K562 (cell line): ENCODE measurements around the gene ELAC1. TPM values are rescaled to one million over a fixed set of nuclear protein-coding genes. Genes with fewer than 3 reads are reported as not detected.
A peak's percentile ranks its signal among the peaks of the same experiment; 100 is the strongest.

ENCODE experiments used
- ATAC-seq: fragments of 200-7000 bp; cut with Tn5 transposase; 3 replicates; pipeline ENCODE4 v1.9.1; 2020; ENCODE audit warnings: moderate library complexity
- BruUV-seq: library from RNA; stranded (reverse); fragments of 400-500 nt; replicated peaks from 2 replicates; lab custom pipeline; 2021; lab: Mats Ljungman, UMichigan
- CTCF ChIA-PET: fragments of 300-600 bp; formaldehyde crosslinking; extraction: SDS; loops from one replicate; lab custom pipeline; 2021; ENCODE audit warnings: low intra/inter-chr PET ratio; lab: Yijun Ruan, JAX
- POLR2A ChIA-PET: fragments of 300-600, 350-650 bp; sonication (Branson Sonifier 250); formaldehyde crosslinking; extraction: SDS; loops from one replicate; lab custom pipeline; 2021; ENCODE audit warnings: antibody characterized with exemption, inconsistent platforms; lab: Yijun Ruan, JAX
- DNase-seq, 4 experiments: peaks; one replicate each; pipeline versions ENCODE4 v3.0.0 to v3.0.0-alpha.2; 2011 to 2018; ENCODE audit warnings: low spot score in 3 of 4, mixed read lengths in 3 of 4; ENCODE audit errors: extremely low read depth in 1 of 4
- FAIRE-seq: peaks from 2 replicates; lab custom pipeline; 2011; peaks lifted over from hg19 to GRCh38; lab: Jason Lieb, UNC
- H2AFZ ChIP-seq: 2 replicates; pipeline ENCODE4 v1.6.0; 2011; ENCODE audit warnings: low read depth, low read length, control low read depth, inconsistent platforms
- H3K27ac ChIP-seq: fragments of 200-600 bp; 3 replicates; pipeline ENCODE4 v1.8.0; 2011; ENCODE audit warnings: low read depth, mild to moderate bottlenecking, control low read depth, inconsistent platforms, low read length, moderate library complexity, mixed read lengths; ENCODE audit errors: extremely low read depth
- H3K27me3 ChIP-seq, 2 experiments: fragments of 300-600 bp in 1 of 2; 2 replicates in 1 of 2; 3 replicates in 1 of 2; pipeline versions ENCODE4 v1.6.0 to v1.8.0; 2011; ENCODE audit warnings: inconsistent platforms in 2 of 2, low read length in 2 of 2, mild to moderate bottlenecking in 1 of 2, mixed read lengths in 1 of 2, moderate library complexity in 1 of 2; ENCODE audit not compliant: control insufficient read depth in 2 of 2, insufficient read depth in 2 of 2
- H3K36me3 ChIP-seq: fragments of 300-600 bp; 3 replicates; pipeline ENCODE4 v1.8.0; 2011; ENCODE audit warnings: mild to moderate bottlenecking, low read length, inconsistent platforms; ENCODE audit not compliant: control insufficient read depth, insufficient read depth
- H3K4me1 ChIP-seq, 2 experiments: fragments of 200-600 bp in 1 of 2; replicated peaks in 1 of 2; 2 replicates in 1 of 2; 3 replicates in 1 of 2; pipeline versions ENCODE4 v1.5.1 to v1.8.0; 2011; ENCODE audit warnings: inconsistent platforms in 2 of 2, low read length in 2 of 2, mild to moderate bottlenecking in 1 of 2, mixed read lengths in 1 of 2, moderate library complexity in 1 of 2; ENCODE audit not compliant: control insufficient read depth in 2 of 2, insufficient read depth in 2 of 2
- H3K4me2 ChIP-seq: 2 replicates; pipeline ENCODE4 v1.6.1; 2011; ENCODE audit warnings: low read length, control low read depth, inconsistent platforms, mixed read lengths; ENCODE audit not compliant: insufficient read depth
- H3K4me3 ChIP-seq: fragments of 200-600 bp; sonication (generic), shearing (Covaris generic); 2 replicates; pipeline ENCODE4 v1.5.1; 2016; ENCODE audit warnings: control low read depth, inconsistent platforms
- H3K79me2 ChIP-seq: fragments of 200-600 bp; 3 replicates; pipeline ENCODE4 v1.8.0; 2011; ENCODE audit warnings: low read length, inconsistent platforms; ENCODE audit not compliant: control insufficient read depth, insufficient read depth
- H3K9ac ChIP-seq, 2 experiments: 2 replicates each; pipeline versions ENCODE4 v1.6.0 to v1.6.1; 2011; ENCODE audit warnings: low read depth in 2 of 2, low read length in 2 of 2, control low read depth in 1 of 2, inconsistent platforms in 1 of 2, mild to moderate bottlenecking in 1 of 2, mixed read lengths in 1 of 2; ENCODE audit not compliant: insufficient read depth in 1 of 2
- H3K9me1 ChIP-seq: one replicate; pipeline ENCODE4 v1.6.0; 2011; ENCODE audit warnings: inconsistent platforms, mild to moderate bottlenecking, low read length, moderate library complexity; ENCODE audit not compliant: control insufficient read depth, insufficient read depth
- H3K9me3 ChIP-seq: replicated peaks from 2 replicates; pipeline ENCODE4 v1.5.1; 2011; ENCODE audit warnings: low read depth, low read length, inconsistent platforms; ENCODE audit not compliant: control insufficient read depth, insufficient read depth
- H4K20me1 ChIP-seq: replicated peaks from 2 replicates; pipeline ENCODE4 v1.6.1; 2011; ENCODE audit warnings: low read length, inconsistent platforms, mixed read lengths; ENCODE audit not compliant: control insufficient read depth, insufficient read depth
- ATF3 ChIP-seq, 2 experiments: fragments of 450-650 bp in 1 of 2; sonication (generic) in 1 of 2; formaldehyde crosslinking in 1 of 2; IDR thresholded peaks in 1 of 2; conservative IDR thresholded peaks in 1 of 2; 2 replicates each; pipeline versions ENCODE4 v1.6.1 to v1.8.1; 2016 to 2023; ENCODE audit warnings: mild to moderate bottlenecking in 2 of 2, moderate library complexity in 2 of 2, inconsistent platforms in 1 of 2, missing genetic modification reagents in 1 of 2
- C11orf30 ChIP-seq: fragments of 450-650 bp; IDR thresholded peaks from 2 replicates; pipeline ENCODE4 v1.6.1; 2016; ENCODE audit warnings: low read depth, mild to moderate bottlenecking
- CBX5 ChIP-seq: IDR thresholded peaks from 2 replicates; pipeline ENCODE4 v1.6.1; 2014; ENCODE audit warnings: low read depth, borderline replicate concordance
- ESRRB ChIP-seq: fragments of 250-450 bp; sonication (Bioruptor Pico); IDR thresholded peaks from 2 replicates; pipeline ENCODE4 v1.5.0; 2020; ENCODE audit warnings: mild to moderate bottlenecking, moderate library complexity, borderline replicate concordance
- MAFF ChIP-seq: IDR thresholded peaks from 2 replicates; pipeline ENCODE4 v1.6.1; 2012; ENCODE audit warnings: low read length, improper control_type of control experiment
- MAFG ChIP-seq: fragments of 450-650 bp; conservative IDR thresholded peaks from 2 replicates; pipeline ENCODE4 v1.6.1; 2016; ENCODE audit warnings: missing genetic modification characterization, missing compliant biosample characterization
- NCOA4 ChIP-seq: fragments of 450-650 bp; IDR thresholded peaks from 2 replicates; pipeline ENCODE4 v1.6.1; 2018; ENCODE audit warnings: mild to moderate bottlenecking; ENCODE audit not compliant: partially characterized antibody
- NFE2 ChIP-seq: IDR thresholded peaks from 2 replicates; pipeline ENCODE4 v1.6.1; 2014; ENCODE audit warnings: antibody characterized with exemption, low read depth
- PATZ1 ChIP-seq: fragments of 250-450 bp; sonication (Bioruptor Pico); IDR thresholded peaks from 2 replicates; pipeline ENCODE4 v1.5.0; 2020; ENCODE audit warnings: mild to moderate bottlenecking, borderline replicate concordance
- TRIM24 ChIP-seq, 2 experiments: fragments of 450-650 bp; IDR thresholded peaks; 2 replicates each; pipeline ENCODE4 v1.6.1; 2016
- XRCC3 ChIP-seq: fragments of 450-650 bp; IDR thresholded peaks from 2 replicates; pipeline ENCODE4 v1.6.1; 2017; ENCODE audit warnings: mild to moderate bottlenecking, moderate library complexity
- ZBTB33 ChIP-seq: sonication (generic); formaldehyde crosslinking; IDR thresholded peaks from 2 replicates; pipeline ENCODE4 v1.8.1; 2023; ENCODE audit warnings: mild to moderate bottlenecking, missing genetic modification reagents
- ZEB2 ChIP-seq: fragments of 450-650 bp; IDR thresholded peaks from 2 replicates; pipeline ENCODE4 v1.6.1; 2016
- ZFP1 ChIP-seq: fragments of 450-650 bp; formaldehyde crosslinking; IDR thresholded peaks from 2 replicates; pipeline ENCODE4 v1.4.0; 2020; ENCODE audit warnings: mild to moderate bottlenecking, mixed read lengths
- ZNF175 ChIP-seq: fragments of 200-800 bp; sonication (Bioruptor generic); IDR thresholded peaks from 2 replicates; pipeline ENCODE4 v1.6.1; 2016; ENCODE audit warnings: low read depth, mild to moderate bottlenecking, missing genetic modification characterization, missing compliant biosample characterization
- ZNF280B ChIP-seq: fragments of 250-450 bp; sonication (Bioruptor Pico); IDR thresholded peaks from 2 replicates; pipeline ENCODE4 v1.5.1; 2021; ENCODE audit warnings: mild to moderate bottlenecking
- ZNF347 ChIP-seq: fragments of 450-650 bp; formaldehyde crosslinking; IDR thresholded peaks from 2 replicates; pipeline ENCODE4 v1.4.0; 2020; ENCODE audit warnings: low read depth, mild to moderate bottlenecking, moderate library complexity
- WGBS: fragments of 100-300 bp; shearing (Covaris generic); methylation state at CpG from one replicate; pipeline ENCODE4 v1.1.6; 2016; ENCODE audit warnings: low coverage, mixed read lengths; ENCODE audit not compliant: insufficient coverage; ENCODE audit errors: missing lambda C conversion rate; 5-methylcytosine and 5-hydroxymethylcytosine counted together
- in situ Hi-C: fragments of 300-500 bp; cut with MboI; formaldehyde crosslinking; loops from 4 replicates; pipeline ENCODE4 v1.15.0; 2018; ENCODE audit warnings: inconsistent platforms, mixed read lengths
- intact Hi-C: fragments of 100-400 bp; cut with micrococcal nuclease; formaldehyde crosslinking; loops from 2 replicates; pipeline ENCODE4 v1.14.2; 2022
- polyA plus RNA-seq, 8 experiments: library from polyadenylated mRNA; depleted of rRNA in 4 of 8; stranded (reverse) in 5 of 8; unstranded in 3 of 8; fragments of >200 nt; fragmentation: Nextera tagmentation in 2 of 8; fragmentation: Illumina TruSeq in 1 of 8; extraction: Ambion mirVana in 2 of 8; extraction: Trizol in 1 of 8; gene quantifications; 2 replicates each; pipeline versions ENCODE4 v1.2.1 to v1.2.3, GENCODE V29; 2011 to 2014; ENCODE audit warnings: inconsistent platforms in 1 of 8, missing spikeins in 1 of 8
- total RNA-seq, 7 experiments: library from RNA; depleted of rRNA in 6 of 7; stranded (reverse); fragments of >200 nt in 6 of 7; fragmentation: Illumina TruSeq in 2 of 7; extraction: Trizol in 2 of 7; gene quantifications; 2 replicates each; pipeline versions ENCODE4 v1.2.1 to v1.2.3, GENCODE V29; 2011 to 2021; ENCODE audit warnings: low replicate concordance in 1 of 7

Gene ELAC1
- total and polyA plus RNA-seq, 9 of the 15 experiments (the other 6 are each of a cell fraction or from before 2014, with no cell fraction given): 3.7 to 7.7 (median 4.9) TPM

- Histone ChIP-seq H3K9me3 (peaks cover 4% of the 10 kb centered on the region; the same call in 1 of the 2 replicates), H3K4me3 (no peak overlapping the region), H3K4me1 (no peaks in the 10 kb centered on the region), H3K27ac (no peak overlapping the region), H3K79me2 (no peaks in the 10 kb centered on the region), H3K4me2 (no peak overlapping the region), H3K9me1 (no peaks in the 10 kb centered on the region), H3K36me3 (no peaks in the 10 kb centered on the region), H2AFZ (no peak overlapping the region), H3K9ac (no peak overlapping the region), H3K27me3 (no peaks in the 10 kb centered on the region), H4K20me1 (no peaks in the 10 kb centered on the region)
- POLR2A ChIA-PET: no interaction called here
- no peak for ATAC-seq
- FAIRE-seq: no peak
- WGBS: 0% methylated on average over 1 of the region's 1 CpG
- in situ Hi-C loops: no loop called here
- no peak for DNase-seq
- BruUV-seq: no TSS peak
- CTCF ChIA-PET: no interaction called here
- intact Hi-C loops: no loop called here
- TF ChIP-seq ESRRB (CRISPR knock-in tag) (no peak), CBX5 (peak; percentile 95), TRIM24 (IDR thresholded peaks at IDR 0.05) (peak; percentile 89 to 93), MAFG (peak; percentile 67), ZNF347 (CRISPR knock-in tag) (no peak), PATZ1 (no peak), ZFP1 (CRISPR knock-in tag) (peak; percentile 66; the same call in 1 of the 2 replicates), NFE2 (peak; percentile 84), ZEB2 (peak; percentile 68; the same call in 1 of the 2 replicates), NCOA4 (no peak), ZBTB33 (CRISPR knock-in tag) (no peak), ATF3 (IDR thresholded peaks at IDR 0.05) (peak; percentile 90), ATF3 (CRISPR knock-in tag; conservative IDR thresholded peaks at IDR 0.05) (peak; percentile 60; the same call in 1 of the 2 replicates), ZNF175 (CRISPR knock-in tag) (no peak), XRCC3 (peak; percentile 32; the same call in 1 of the 2 replicates), C11orf30 (peak; percentile 49), MAFF (peak; percentile 41), ZNF280B (0 out of 2 replicates have a peak, but pooled peaks have one; percentile 24)
Measured at GRCh38 chr18:50961974-50962373, 5.9 kb upstream of the ELAC1 start.
